ENCODE results near the gene CASP2.
"Not testable (repeated sequence)": the region's sequence is repeated elsewhere in the genome, so short reads cannot be mapped to it uniquely, and the experiment has no call there.

CASP2 gene

DNA sequence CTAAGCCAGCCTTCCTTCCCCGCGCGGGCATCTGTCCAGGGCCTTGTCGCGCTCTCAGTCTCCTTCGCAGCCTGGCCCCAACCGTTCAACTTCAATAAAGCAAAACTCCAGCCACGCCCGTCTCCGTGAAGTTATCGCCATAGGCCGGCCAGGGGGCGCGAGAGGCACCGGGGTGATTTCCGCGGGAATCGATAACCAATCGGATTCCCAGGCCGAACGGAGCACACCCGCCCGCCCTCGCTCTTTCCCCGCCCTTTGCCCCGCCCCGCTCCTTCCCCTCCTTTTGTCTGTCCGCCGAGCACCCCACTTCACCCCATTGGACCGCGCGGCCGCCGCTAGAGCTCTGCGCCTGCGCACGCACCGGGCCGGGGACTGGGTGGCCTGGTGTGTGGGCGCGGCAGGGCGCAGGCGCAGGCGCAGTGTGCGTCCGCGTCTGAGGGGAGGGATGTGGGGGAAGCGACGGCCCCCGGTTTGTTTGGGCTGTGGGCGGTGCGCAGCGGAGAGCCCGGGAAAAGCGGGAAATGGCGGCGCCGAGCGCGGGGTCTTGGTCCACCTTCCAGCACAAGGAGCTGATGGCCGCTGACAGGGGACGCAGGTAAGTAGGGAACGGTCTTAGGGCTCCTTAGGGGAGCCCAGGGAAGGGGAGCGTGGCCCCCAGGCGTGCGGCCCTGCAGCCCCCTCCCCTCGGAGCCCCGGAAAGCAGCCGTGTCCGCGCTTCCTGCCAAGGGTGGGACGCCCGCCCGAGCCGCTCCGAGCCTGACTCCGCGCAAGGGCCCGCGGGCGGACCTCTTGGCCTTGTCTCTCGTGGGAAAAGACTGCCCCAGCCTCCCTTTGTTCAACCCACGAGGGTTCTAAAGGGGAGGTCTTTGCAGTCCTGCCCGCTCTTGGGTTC is at the start of gene CASP2:
Gene CASP2 (plus strand): TSS at position 417 of the 892 bp plus-strand sequence. CDS start 105 bp downstream, at position 522.
- DNase-seq (ENCODE audit: low read depth): peak; percentile 78

DNA sequence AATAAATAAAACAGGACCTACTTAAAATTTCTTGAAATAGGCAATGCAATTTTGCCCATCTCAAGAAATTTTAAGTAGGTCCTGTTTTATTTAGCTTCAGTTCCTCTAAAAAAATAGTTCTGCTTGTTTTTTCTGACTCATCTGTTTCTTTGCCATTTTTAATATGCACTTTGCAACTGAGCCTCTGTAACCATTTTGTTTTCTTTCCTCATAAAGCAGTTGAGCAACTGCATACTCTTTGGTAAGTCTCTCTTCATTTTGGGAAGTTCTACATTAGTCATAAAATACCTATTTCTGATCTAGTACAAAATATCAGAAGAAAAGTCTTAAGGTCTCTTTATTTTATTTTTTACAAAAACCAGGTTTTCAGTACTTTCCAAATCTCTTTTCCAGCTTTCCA is 48.3 kb upstream of the CASP2 start:
- peak; percentile 11 for DNase-seq (ENCODE audit: low read depth)

DNA sequence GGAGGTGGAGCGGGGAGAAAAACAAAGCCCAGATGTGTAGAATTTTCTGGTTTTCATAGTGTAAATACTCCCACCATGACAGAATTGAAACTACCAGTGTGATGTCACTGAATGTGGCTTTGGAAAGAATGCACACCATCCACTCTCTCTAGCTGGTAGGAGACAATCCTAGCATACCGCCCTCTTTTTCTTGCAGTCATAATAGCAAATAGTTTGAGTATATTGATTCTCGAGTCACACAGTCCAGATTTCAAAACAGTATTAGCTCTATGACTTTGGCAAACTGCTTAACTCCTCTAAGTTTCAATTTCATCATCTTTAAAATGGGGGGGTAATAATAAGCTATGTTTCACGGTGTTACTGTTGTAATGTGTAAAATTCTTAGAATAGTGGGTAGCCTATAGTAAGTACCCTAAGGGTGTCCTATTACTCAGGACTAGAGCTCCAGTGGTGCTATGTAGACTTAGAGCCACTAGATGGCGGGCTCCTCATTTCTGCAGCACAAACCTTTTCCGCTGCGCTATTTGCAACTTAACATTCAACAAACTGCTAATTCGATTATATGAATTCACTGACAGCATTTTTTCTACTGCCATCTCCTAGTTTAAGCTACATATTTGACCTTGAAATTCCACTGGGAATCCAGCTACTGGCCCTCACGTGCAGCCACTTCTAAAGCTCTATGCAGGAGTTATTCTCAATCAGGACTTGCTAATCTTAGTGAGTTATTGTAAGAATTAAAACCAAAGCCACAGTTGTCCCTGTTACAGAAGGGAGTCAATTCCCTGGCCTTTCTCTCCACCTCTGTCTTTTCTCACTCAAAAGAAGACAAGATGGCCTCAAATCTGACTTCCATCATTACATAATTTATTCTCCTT is 47.6 kb upstream of the CASP2 start:
- peak; percentile 55 for DNase-seq (ENCODE audit: low read depth)

DNA sequence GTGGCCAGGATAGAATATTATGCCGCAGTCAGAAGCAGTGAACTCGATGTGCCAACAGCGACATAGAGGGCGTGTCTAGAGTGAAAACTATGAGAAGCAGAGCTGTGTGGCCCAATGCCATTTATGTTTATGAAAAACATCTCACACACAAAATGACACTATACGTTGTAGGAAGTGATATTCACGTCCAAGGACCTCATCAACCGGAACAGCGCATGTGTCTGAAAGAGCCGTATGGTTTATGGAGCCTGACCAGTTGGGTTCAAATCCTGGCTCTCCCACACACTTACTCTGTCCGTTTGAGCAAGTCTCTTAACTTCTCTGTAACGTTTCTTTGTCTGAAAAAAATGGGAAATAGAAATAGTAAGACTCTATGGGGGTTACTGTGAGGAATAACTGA is 45.8 kb upstream of the CASP2 start:
- no peak for DNase-seq (ENCODE audit: low read depth)

DNA sequence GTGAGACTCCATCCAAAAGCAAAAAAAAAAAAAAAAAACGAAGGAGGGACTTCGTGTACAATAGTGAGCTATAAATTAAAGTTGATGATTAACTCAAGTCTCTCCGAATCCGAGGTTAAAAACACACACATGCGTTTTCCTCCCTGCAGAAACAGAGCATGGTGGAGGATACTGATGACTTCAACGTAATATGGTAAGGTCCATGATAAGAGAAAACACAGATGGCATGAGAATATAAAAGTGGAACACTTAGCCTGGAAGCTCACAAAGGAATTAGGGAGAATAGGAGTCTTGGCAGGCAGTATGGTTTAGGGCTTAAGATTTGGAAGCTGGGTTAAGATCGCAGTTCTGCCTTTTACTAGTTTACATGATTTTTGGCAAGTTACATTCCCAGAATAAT is 45.0 kb upstream of the CASP2 start:
- DNase-seq (ENCODE audit: low read depth): no peak

DNA sequence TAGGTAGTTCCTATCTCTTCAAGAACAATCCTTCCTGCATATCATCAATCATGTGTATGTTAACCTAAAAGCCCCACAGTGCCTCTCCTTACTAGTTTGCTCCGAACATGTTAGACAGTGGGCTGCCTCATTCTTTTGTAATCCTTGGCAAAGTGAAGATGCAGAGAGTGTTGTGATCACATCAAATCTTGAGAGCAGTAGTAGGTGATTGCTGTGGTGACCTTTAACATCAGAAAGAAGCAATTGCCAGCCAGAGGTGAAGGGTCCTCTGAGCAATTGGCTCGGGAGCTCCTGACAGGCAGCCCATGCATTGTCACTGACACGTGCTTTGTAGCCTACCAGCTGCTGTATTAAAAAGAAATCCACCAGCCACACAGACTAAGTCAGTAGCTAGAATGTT is 44.5 kb upstream of the CASP2 start:
- DNase-seq (ENCODE audit: low read depth): no peak

DNA sequence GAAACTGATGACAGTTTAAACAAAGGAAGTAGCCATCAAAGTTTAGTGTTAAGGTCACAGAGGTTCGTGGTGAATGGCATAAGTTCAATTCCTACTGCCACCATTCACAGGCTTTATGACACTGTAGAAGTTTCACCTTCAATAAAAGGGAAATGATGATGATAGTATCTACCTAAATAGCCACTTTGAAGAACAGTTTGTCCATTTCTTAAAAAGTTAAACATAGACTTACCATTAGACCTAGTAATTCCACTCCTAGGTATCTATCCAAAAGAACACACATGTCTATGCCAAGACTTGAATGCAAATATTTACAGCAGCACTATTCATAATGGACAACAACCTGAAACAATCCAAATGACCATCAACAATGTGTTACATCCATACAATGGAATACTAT is 43.8 kb upstream of the CASP2 start:
- no peak for DNase-seq (ENCODE audit: low read depth)

DNA sequence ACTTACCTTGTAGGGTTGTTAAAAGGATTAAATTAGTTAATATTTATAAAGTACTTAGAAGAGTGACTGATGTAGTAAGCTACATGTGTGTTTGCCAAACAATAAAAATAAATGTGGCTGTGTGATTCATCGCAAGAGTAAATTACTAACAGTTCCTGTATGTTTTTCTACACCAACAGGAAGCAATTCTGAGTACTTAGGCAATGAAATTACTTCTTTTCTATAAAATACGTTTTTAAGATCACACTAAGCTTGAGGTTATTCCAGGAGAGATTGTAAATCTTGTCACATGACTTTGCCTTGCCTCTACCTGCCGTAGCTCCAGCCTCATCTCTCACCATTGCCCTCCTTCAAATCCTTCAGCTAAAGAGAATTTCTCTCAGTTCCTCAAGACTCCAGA is 43.0 kb upstream of the CASP2 start:
- peak; percentile 32 for DNase-seq (ENCODE audit: low read depth)

DNA sequence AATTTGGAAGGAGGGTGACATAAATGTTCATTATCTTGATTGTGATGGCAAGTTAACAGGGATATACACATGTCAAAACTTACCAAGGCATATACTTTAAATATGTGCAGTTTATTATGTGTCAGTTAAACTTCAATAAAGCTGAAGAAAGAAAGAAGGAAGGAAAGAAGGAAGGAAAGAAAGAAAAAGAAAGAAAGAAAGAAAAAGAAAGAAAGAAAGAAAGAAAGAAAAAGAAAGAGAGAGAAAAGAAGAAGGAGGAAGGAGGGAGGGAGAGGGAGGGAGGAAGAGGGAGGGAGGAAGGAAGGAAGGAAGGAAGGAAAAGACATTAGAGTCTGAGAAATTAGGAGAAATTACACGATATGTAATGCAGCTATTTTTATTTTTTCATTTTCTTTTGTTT is 40.8 kb upstream of the CASP2 start:
- DNase-seq (ENCODE audit: low read depth): no peak

DNA sequence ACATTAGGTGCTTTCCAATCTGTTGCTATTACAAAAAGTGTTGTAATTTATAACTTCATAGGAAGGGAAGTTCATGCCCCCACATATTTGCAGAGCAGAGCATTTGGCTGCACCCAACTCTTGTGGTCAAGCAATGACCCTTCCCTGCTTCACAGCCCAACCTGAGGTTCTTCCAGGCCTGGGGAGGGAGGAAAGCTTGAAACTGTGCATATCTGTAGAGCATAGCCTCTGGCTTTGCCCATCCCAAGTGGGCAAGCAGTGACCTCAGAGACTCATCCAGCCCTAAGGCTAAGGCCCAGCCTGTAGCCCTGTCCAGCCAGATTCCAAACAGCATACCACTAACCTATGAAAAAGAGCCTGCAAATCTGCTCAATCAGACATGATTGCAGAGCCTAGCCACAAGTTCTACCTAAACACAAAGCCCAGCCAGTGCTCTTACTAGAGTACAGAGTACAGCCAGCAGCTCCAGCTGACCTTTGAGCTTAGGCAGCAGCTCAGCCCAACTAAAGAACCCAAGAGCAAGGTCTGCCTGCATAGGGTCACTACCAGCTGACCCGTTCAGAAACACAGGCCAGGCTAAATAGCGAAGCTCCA is 39.3 kb upstream of the CASP2 start:
- no peak for DNase-seq (ENCODE audit: low read depth)

DNA sequence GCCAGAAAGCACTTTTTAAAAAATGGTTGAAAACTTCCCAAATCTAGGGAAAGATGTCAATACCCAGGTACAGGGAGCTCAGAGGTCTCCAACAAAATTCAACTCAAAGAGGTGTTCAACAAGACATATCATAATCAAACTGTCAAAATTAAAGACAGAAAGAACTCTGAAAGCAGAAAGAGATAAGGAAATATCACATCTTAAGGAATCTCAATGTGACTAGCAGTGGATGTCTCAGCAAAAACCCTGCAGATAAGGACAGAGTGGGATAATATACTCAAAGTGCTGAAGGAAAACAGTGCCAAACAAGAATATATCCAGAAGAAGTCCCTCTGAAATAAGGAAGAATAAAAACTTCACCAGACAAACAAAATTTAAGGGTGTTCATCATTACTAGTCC is 38.0 kb upstream of the CASP2 start:
- no peak for DNase-seq (ENCODE audit: low read depth)

DNA sequence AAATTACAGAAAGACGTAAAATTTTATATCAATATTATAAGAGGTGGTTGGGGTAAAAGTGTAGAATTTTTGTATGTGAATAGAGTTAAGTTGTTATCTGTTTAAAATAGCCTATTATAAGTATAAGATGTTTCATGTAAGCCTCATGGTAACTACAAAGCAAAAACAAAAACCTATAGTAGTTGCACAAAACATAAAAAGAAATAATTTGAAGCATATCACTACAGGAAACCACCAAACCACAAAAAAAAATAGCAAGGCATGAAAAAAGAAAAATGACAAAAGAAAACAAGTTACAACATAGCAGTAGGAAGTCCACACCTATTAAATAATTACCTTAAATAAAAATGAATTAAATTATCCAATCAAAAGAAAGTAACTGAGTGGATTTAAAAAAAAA is 37.3 kb upstream of the CASP2 start:
- no peak for DNase-seq (ENCODE audit: low read depth)

DNA sequence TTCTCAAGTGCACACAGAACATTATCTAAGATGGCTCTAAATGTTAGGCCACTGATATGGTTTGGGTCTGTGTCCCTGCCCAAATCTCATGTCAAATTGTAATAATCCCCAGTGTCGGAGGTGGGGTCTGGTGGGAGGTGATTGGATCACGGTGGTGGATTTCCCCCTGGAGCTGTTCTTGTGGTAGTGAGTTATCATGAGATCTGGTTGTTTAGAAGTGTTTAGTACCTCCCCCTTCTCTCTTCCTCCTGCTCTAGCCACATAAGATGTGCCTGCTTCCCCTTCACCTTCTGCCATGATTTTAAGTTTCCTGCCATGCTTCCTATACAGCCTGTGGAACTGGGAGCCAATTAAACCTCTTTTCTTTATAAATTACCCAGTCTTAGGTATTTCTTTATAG is 36.1 kb upstream of the CASP2 start:
- no peak for DNase-seq (ENCODE audit: low read depth)

DNA sequence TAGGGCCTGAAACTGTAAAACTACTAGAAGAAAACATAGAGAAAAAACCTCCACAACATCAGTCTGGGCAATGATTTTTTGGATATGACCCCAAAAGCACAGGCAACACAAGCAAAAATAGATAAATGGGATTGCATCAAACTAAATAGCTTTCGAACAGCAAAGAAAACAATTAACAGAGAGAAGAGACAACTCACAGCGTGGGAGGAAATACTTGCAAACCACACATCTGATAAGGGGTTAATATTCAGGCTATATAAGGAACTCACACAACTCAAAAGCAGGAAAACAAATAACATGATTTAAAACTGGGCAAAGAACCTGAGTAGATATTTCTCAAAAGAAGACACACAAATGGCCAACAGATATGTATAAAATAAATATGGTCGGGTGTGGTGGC is 32.6 kb upstream of the CASP2 start:
- no peak for DNase-seq (ENCODE audit: low read depth)

DNA sequence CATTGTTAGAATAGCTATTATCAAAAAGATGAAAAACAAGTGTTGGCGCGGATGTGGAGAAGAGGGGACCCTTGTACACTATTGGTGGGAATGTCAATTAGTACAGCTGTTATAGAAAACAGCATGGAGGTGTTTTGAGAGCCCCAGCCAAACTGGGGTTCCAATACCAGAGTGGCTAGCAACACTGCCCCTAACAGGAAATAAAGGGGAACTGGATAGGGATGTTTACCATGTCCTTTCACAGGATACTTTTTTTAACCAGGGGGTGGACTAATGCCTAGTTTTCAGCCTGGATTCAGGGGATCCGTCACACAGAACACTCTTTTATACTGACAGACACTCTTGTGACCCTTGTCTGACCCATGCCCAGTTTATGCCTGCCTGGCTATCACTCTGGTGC is 31.8 kb upstream of the CASP2 start:
- DNase-seq (ENCODE audit: low read depth): no peak

DNA sequence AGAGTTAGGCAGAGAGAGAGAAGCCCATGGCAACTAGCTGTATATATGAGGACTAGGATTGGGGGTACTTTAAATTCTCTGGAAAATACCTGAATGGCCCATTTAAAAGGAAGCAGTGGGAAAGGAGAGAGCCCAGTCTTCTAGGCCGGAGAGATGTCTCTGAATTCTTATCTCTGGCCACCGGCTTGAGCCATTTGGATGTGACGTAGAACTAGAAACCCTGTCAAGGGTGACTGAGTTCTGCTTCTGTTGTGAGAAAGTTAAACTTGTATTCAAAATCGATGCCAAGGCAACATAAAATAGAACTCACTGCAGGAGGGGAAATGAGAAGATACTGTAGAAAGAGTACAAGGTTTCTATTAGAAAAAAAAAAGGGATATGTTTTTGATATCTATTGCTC is 31.2 kb upstream of the CASP2 start:
- DNase-seq (ENCODE audit: low read depth): no peak

DNA sequence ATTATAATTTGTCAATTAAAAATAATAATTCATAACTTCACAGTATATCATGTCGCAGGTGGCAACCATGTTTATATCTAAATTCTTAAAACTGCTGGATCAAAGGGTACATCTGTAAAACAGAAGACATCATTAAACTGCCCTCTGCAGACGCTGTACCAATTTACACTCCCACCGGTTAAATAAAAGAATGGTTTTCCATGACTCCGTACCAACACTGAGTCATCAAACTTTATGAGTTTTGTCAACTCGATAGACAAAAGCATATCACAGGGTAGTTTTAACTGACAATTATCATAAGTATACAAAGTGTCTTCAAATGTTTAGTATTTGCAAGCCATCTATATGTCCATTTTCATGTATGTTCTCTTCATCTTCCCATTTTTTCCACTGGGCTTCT is 30.6 kb upstream of the CASP2 start:
- DNase-seq (ENCODE audit: low read depth): no peak

DNA sequence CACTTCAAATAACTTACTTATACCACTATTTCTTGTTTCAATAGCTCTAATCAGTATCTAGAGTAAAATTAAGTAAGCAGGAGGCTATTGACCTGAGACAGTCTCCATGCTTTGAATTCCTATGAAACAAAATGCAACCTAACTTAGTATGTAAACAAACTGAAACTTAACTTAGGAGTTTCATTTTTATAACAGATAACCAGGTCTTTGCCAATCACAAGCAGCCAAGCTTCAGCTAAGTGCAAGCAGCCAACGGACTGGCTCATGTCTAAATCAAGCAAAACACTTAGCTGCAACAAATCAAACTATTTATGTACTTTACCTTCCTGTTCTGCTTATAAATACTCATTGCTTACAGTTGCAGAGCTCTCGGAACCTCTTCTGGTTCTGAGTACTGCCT is 29.3 kb upstream of the CASP2 start:
- DNase-seq (ENCODE audit: low read depth): no peak

DNA sequence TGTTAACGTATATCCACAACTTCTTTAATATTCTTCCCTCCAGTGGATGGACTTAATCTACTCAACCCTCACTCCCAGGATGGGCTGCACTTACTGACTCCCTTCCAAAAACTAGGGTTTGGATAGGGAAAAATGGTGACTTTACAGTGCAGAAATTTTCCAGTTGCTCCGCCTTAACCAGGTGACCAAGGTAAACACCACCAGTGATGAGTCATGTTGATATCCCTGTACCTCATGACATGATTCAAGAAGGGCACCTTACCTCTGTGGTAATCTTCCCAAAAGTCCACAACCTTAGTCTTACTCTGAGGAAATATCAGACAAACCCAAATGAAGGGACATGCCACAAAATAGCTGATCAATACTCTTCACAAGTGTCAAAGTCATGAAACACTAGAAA is 28.4 kb upstream of the CASP2 start:
- DNase-seq (ENCODE audit: low read depth): no peak

DNA sequence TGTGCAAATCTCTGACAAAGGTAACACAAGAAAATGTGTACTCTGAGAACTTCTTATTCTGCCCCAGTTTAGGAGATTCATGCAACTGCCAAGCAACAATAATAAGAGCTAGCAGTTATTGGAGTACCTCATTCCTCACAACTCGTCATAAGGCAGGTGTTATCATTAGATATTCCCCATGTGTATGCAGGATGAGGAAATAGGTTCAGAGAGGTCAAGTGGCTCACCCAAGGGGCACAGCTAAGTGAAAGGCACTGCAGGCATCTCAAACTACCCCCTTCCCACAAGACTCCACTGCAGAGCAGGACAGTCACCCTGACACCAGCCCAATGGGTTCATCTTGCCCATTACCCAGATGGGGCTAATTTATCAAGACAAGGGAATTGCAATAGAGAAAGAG is 26.2 kb upstream of the CASP2 start:
- no peak for DNase-seq (ENCODE audit: low read depth)

DNA sequence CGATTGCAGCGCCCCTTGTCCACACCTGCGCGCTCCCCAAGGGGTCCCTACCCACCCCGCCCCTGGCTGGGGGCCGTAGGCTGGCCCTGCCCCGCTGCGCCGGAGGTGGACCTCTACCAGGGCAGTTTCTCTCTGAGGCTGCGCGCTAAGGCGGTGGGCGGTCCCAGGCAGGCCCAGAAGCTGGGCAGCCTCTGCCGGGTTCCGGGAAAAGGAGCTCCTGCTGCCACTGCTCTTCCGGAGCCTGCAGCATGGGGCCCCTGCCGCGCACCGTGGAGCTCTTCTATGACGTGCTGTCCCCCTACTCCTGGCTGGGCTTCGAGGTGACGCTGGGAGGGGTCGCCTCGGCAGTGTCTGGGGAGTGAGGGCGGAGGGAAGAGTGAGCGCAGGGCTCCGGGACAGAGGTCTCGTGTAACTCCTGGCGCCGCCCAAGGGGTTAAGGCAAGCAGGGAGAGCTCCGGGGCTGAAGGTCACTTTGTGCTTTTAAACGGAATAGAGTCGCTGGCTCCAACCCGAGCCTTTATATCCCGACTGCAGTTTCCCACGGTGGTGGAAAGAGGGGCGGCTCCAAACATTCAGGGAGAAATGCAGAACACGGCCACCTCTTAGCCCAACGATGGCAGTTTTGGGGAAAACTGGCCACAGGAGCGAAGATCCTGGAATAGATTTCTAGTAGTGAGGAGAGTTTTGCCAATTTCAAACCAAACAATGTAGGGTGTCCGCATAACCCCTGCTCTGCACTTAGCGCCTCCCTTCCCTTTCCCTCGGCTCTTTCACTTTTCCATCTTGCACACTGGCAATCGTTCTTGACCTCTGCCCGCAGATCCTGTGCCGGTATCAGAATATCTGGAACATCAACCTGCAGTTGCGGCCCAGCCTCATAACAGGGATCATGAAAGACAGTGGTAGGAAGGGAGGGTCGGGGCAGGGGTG is 24.6 kb upstream of the CASP2 start, which contains the start of gene GSTK1:
Gene GSTK1 (plus strand): TSS at position 176 of the 930 bp plus-strand sequence. CDS start 73 bp downstream, at position 249.
- peak; percentile 24 for DNase-seq (ENCODE audit: low read depth)

DNA sequence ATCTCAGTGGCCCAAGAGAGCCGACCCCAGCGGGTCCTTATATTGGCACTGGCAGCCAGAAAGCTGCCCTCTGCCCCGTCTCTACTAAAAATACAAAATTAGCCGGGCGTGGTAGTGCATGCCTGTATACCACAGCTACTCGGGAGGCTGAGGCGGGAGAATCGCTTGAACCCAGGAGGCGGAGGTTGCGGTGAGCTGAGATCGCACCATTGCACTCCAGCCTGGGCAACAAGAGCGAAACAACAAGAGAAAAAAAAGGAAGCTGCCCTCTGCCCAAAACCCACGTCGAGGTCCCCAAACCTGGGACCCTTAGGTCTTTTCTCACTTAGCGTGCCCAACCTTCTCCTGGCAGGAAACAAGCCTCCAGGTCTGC is 24.0 kb upstream of the CASP2 start:
- DNase-seq (ENCODE audit: low read depth): not testable (repeated sequence)
